ENCODE data around the gene TOMM40. TPM values are rescaled to one million over a fixed set of nuclear protein-coding genes. Genes with fewer than 3 reads are reported as not detected.

The TOMM40 gene
- total RNA-seq, 4 donors from 2014 or later = 29.1 to 49.9 (median 41.0) TPM

- Histone ChIP-seq H3K27ac (replicated peaks in 1 of 4) (no peak overlapping the region), H3K36me3 (peaks cover 0 to 5% (median 0%) of the 10 kb centered on the region in 4 donors), H3K27me3 (no peaks in the 10 kb centered on the region), H3K4me3 (no peak overlapping the region), H3K9me3 (no peaks in the 10 kb centered on the region), H3K4me1 (no peaks in the 10 kb centered on the region)
- DNase-seq (ENCODE audit: extremely low spot score) = no peak
- TF ChIP-seq CTCF (IDR thresholded peaks at IDR 0.05) (no peak), EP300 (IDR thresholded peaks at IDR 0.05) (no peak), POLR2A (IDR thresholded peaks at IDR 0.05; ENCODE audit: low read depth) (no peak), POLR2AphosphoS5 (IDR thresholded peaks at IDR 0.05) (no peak)
- intact Hi-C loops (cut with DNase I) = no loop called here
- WGBS = 59% methylated on average over 9 of the region's 10 CpGs
Measured at GRCh38 chr19:44943801-44944249, 52.8 kb downstream of the TOMM40 start.

GRCh38 chr19:44947041-44947581 lies 56.1 kb downstream of the TOMM40 start:
- WGBS = 91% methylated on average over 12 of the region's 13 CpGs

DNA sequence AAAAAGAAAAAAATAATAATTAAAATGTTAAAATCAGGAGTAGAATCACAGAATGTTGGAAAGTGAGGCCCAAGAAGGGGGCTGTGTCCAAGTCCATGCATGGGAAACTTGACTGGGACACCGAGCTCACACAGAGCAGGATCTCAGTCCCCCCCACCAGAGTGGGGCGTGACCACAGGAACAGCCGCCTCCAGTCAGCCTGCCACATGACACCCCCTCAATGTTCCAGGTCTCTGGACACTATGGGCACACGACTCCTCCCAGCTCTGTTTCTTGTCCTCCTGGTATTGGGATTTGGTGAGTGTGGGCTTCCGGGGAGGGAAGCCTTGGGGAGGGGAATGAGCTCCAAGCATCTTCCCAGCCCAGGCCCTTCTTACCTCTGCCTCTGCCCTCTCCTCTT lies 57.2 kb downstream of the TOMM40 start:
- WGBS = 74% methylated on average over 5 of the region's 5 CpGs
- no peak for DNase-seq (ENCODE audit: extremely low spot score)
- Histone ChIP-seq H3K9me3 (no peaks in the 10 kb centered on the region), H3K27ac (replicated peaks in 1 of 4) (no peak overlapping the region), H3K36me3 (peaks cover 0 to 31% (median 13%) of the 10 kb centered on the region in 4 donors), H3K4me1 (peaks cover 10 to 20% (median 19%) of the 10 kb centered on the region in 4 donors), H3K4me3 (no peak overlapping the region), H3K27me3 (no peaks in the 10 kb centered on the region)
- intact Hi-C loops (cut with DNase I) = no loop called here
- TF ChIP-seq EP300 (IDR thresholded peaks at IDR 0.05) (no peak), CTCF (IDR thresholded peaks at IDR 0.05) (no peak), POLR2AphosphoS5 (IDR thresholded peaks at IDR 0.05) (no peak), POLR2A (IDR thresholded peaks at IDR 0.05; ENCODE audit: low read depth) (no peak)

More at GRCh38 chr19:44947041-44947581, 56.1 kb downstream of the TOMM40 start:
- TF ChIP-seq POLR2AphosphoS5 (IDR thresholded peaks at IDR 0.05) (no peak), CTCF (IDR thresholded peaks at IDR 0.05) (no peak), EP300 (IDR thresholded peaks at IDR 0.05) (no peak), POLR2A (IDR thresholded peaks at IDR 0.05; ENCODE audit: low read depth) (no peak)
- no peak for DNase-seq (ENCODE audit: extremely low spot score)
- H3K4me3 ChIP-seq = no peak overlapping the region
- H3K9me3 ChIP-seq = no peaks in the 10 kb centered on the region
- intact Hi-C loops (cut with DNase I) = no loop called here
- H3K27ac ChIP-seq (replicated peaks in 1 of 4) = no peak overlapping the region
- peaks cover 0 to 22% (median 13%) of the 10 kb centered on the region in 4 donors for H3K36me3 ChIP-seq
- peaks cover 10 to 14% (median 12%) of the 10 kb centered on the region in 4 donors for H3K4me1 ChIP-seq
- no peaks in the 10 kb centered on the region for H3K27me3 ChIP-seq

- H3K36me3 ChIP-seq = peaks cover 0 to 31% (median 13%) of the 10 kb centered on the region in 4 donors
Measured at GRCh38 chr19:44948763-44949374, 57.8 kb downstream of the TOMM40 start.

More at GRCh38 chr19:44948763-44949374, 57.8 kb downstream of the TOMM40 start:
- H3K4me3 ChIP-seq = no peak overlapping the region
- no peak overlapping the region for H3K27ac ChIP-seq (replicated peaks in 1 of 4)
- no peak for DNase-seq (ENCODE audit: extremely low spot score)
- H3K4me1 ChIP-seq = peaks cover 12 to 26% (median 25%) of the 10 kb centered on the region in 4 donors
- no peak for TF ChIP-seq POLR2AphosphoS5 (IDR thresholded peaks at IDR 0.05)
- no peak for TF ChIP-seq CTCF (IDR thresholded peaks at IDR 0.05)
- no peak for TF ChIP-seq POLR2A (IDR thresholded peaks at IDR 0.05; ENCODE audit: low read depth)
- TF ChIP-seq EP300 (IDR thresholded peaks at IDR 0.05) = no peak
- no peaks in the 10 kb centered on the region for H3K9me3 ChIP-seq
- 89% methylated on average over 3 of the region's 5 CpGs for WGBS
- intact Hi-C loops (cut with DNase I) = no loop called here
- H3K27me3 ChIP-seq = no peaks in the 10 kb centered on the region

Measured in esophagus muscularis mucosa (tissue), 4 donors.